ENCODE results near the gene ABRAXAS1.

DNA sequence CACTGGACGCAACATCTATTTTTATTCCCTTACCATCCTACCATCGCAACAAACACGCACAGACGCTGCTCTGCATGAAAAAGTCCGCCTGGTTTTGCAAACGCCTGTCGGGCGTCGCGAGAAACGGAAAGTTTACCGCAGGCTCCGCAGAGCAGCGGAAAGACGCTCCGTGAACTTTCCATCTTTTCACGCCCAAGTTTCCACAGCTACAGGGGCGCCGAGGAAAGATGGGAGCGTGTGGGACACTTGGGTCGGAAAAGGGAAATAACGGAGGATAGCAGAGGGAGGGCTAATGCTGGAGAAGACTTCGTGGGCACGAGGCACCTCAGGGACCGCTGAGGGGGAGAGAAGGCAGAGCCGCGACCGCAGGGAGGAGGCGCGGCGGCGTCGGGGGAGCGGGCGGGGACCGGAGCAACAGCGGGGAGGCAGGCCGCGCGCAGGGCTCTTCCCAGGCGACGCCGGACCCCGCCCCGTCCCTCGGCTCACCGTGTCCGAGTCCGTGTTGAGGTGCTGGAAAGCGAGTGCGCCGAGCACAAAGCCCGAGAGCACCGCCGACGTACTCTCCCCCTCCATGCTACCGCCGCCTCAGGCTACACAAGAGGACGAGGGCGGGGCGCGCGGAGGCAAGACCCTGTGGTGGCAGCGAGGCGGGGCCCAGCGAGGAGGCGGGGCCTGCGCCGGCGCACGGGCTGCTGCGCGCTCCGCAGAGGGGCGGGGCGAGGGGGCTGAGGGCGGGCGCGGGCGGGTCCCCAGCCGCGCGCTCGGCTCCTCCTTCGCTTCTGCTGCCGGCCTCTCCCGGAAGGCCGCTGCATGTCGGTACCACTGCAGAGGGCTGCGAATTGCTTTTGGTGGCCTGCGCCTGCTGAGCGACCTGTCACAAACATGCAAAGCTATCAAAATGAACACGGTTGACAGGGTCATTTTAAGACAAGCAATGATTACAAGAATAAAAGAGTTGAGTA, at the start of gene ABRAXAS1:
- TF ChIP-seq, protein P1, sequence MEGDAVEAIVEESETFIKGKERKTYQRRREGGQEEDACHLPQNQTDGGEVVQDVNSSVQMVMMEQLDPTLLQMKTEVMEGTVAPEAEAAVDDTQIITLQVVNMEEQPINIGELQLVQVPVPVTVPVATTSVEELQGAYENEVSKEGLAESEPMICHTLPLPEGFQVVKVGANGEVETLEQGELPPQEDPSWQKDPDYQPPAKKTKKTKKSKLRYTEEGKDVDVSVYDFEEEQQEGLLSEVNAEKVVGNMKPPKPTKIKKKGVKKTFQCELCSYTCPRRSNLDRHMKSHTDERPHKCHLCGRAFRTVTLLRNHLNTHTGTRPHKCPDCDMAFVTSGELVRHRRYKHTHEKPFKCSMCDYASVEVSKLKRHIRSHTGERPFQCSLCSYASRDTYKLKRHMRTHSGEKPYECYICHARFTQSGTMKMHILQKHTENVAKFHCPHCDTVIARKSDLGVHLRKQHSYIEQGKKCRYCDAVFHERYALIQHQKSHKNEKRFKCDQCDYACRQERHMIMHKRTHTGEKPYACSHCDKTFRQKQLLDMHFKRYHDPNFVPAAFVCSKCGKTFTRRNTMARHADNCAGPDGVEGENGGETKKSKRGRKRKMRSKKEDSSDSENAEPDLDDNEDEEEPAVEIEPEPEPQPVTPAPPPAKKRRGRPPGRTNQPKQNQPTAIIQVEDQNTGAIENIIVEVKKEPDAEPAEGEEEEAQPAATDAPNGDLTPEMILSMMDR (conservative IDR thresholded peaks at IDR 0.05; ENCODE audit: low read depth, low read length), result no peak
- TF ChIP-seq EZH2 (IDR thresholded peaks at IDR 0.05; ENCODE audit: borderline replicate concordance, low read depth, low read length, poor library complexity, severe bottlenecking), result no peak

Data from A673 (cell line).